ENCODE data around the gene ADAMTS10.
"Not testable (repeated sequence)": the region's sequence is repeated elsewhere in the genome, so short reads cannot be mapped to it uniquely, and the experiment has no call there.

The ADAMTS10 gene

GRCh38 chr19:8618751-8619150 lies 8.2 kb upstream of the ADAMTS10 start:
- no peaks in the 10 kb centered on the region for H3K36me3 ChIP-seq (ENCODE audit: control insufficient read depth, low read depth, low read length)
- no peaks in the 10 kb centered on the region for H3K4me1 ChIP-seq (ENCODE audit: control insufficient read depth, low read depth, low read length)
- no peak overlapping the region for H3K9ac ChIP-seq (ENCODE audit: low read length)
- no peaks in the 10 kb centered on the region for H3K9me3 ChIP-seq (ENCODE audit: control insufficient read depth, low read depth, low read length)
- H3K27me3 ChIP-seq (ENCODE audit: control insufficient read depth, insufficient read depth, low read length) = no peaks in the 10 kb centered on the region
- H3K4me3 ChIP-seq (ENCODE audit: low read length) = no peak overlapping the region
- no peak overlapping the region for H3K27ac ChIP-seq (ENCODE audit: low read length)

GRCh38 chr19:8617984-8618383 lies 7.5 kb upstream of the ADAMTS10 start:
- Histone ChIP-seq H3K9me3 (ENCODE audit: control insufficient read depth, low read depth, low read length) (no peaks in the 10 kb centered on the region), H3K4me1 (ENCODE audit: control insufficient read depth, low read depth, low read length) (no peaks in the 10 kb centered on the region), H3K36me3 (ENCODE audit: control insufficient read depth, low read depth, low read length) (no peaks in the 10 kb centered on the region), H3K4me3 (ENCODE audit: low read length) (no peak overlapping the region), H3K27me3 (ENCODE audit: control insufficient read depth, insufficient read depth, low read length) (no peaks in the 10 kb centered on the region), H3K9ac (ENCODE audit: low read length) (no peak overlapping the region), H3K27ac (ENCODE audit: low read length) (no peak overlapping the region)

GRCh38 chr19:8617325-8617724 lies 6.8 kb upstream of the ADAMTS10 start:
- not testable (repeated sequence) for H3K27me3 ChIP-seq (ENCODE audit: control insufficient read depth, insufficient read depth, low read length); H3K9me3 ChIP-seq (ENCODE audit: control insufficient read depth, low read depth, low read length); H3K4me3 ChIP-seq (ENCODE audit: low read length); H3K9ac ChIP-seq (ENCODE audit: low read length); H3K27ac ChIP-seq (ENCODE audit: low read length); H3K36me3 ChIP-seq (ENCODE audit: control insufficient read depth, low read depth, low read length); H3K4me1 ChIP-seq (ENCODE audit: control insufficient read depth, low read depth, low read length)

- H3K9ac ChIP-seq (ENCODE audit: low read length) = no peak overlapping the region
- H3K4me1 ChIP-seq (ENCODE audit: control insufficient read depth, low read depth, low read length) = no peaks in the 10 kb centered on the region
- no peak overlapping the region for H3K27ac ChIP-seq (ENCODE audit: low read length)
- H3K36me3 ChIP-seq (ENCODE audit: control insufficient read depth, low read depth, low read length) = no peaks in the 10 kb centered on the region
- H3K27me3 ChIP-seq (ENCODE audit: control insufficient read depth, insufficient read depth, low read length) = no peaks in the 10 kb centered on the region
- H3K9me3 ChIP-seq (ENCODE audit: control insufficient read depth, low read depth, low read length) = no peaks in the 10 kb centered on the region
- no peak overlapping the region for H3K4me3 ChIP-seq (ENCODE audit: low read length)
These were observed 6.3 kb upstream of the ADAMTS10 start for GRCh38 chr19:8616861-8617260.

GRCh38 chr19:8615813-8616596 lies 5.5 kb upstream of the ADAMTS10 start:
- H3K36me3 ChIP-seq (ENCODE audit: control insufficient read depth, low read depth, low read length) = no peaks in the 10 kb centered on the region
- no peaks in the 10 kb centered on the region for H3K27me3 ChIP-seq (ENCODE audit: control insufficient read depth, insufficient read depth, low read length)
- H3K4me3 ChIP-seq (ENCODE audit: low read length) = no peak overlapping the region
- no peak overlapping the region for H3K27ac ChIP-seq (ENCODE audit: low read length)
- no peak overlapping the region for H3K9ac ChIP-seq (ENCODE audit: low read length)
- no peaks in the 10 kb centered on the region for H3K9me3 ChIP-seq (ENCODE audit: control insufficient read depth, low read depth, low read length)
- H3K4me1 ChIP-seq (ENCODE audit: control insufficient read depth, low read depth, low read length) = peaks cover 5% of the 10 kb centered on the region

- Histone ChIP-seq H3K27ac (ENCODE audit: low read length) (no peak overlapping the region), H3K36me3 (ENCODE audit: control insufficient read depth, low read depth, low read length) (no peaks in the 10 kb centered on the region), H3K4me1 (ENCODE audit: control insufficient read depth, low read depth, low read length) (peaks cover 5% of the 10 kb centered on the region), H3K4me3 (ENCODE audit: low read length) (no peak overlapping the region), H3K9me3 (ENCODE audit: control insufficient read depth, low read depth, low read length) (no peaks in the 10 kb centered on the region), H3K27me3 (ENCODE audit: control insufficient read depth, insufficient read depth, low read length) (no peaks in the 10 kb centered on the region), H3K9ac (ENCODE audit: low read length) (no peak overlapping the region)
These were observed 4.5 kb upstream of the ADAMTS10 start for GRCh38 chr19:8615024-8615423.

GRCh38 chr19:8614455-8614854 lies 3.9 kb upstream of the ADAMTS10 start:
- H3K4me1 ChIP-seq (ENCODE audit: control insufficient read depth, low read depth, low read length) = peaks cover 5% of the 10 kb centered on the region
- no peaks in the 10 kb centered on the region for H3K36me3 ChIP-seq (ENCODE audit: control insufficient read depth, low read depth, low read length)
- no peak overlapping the region for H3K27ac ChIP-seq (ENCODE audit: low read length)
- no peak overlapping the region for H3K9ac ChIP-seq (ENCODE audit: low read length)
- no peaks in the 10 kb centered on the region for H3K27me3 ChIP-seq (ENCODE audit: control insufficient read depth, insufficient read depth, low read length)
- H3K9me3 ChIP-seq (ENCODE audit: control insufficient read depth, low read depth, low read length) = no peaks in the 10 kb centered on the region
- H3K4me3 ChIP-seq (ENCODE audit: low read length) = no peak overlapping the region

- Histone ChIP-seq H3K4me1 (ENCODE audit: control insufficient read depth, low read depth, low read length) (peaks cover 13% of the 10 kb centered on the region), H3K4me3 (ENCODE audit: low read length) (no peak overlapping the region), H3K27ac (ENCODE audit: low read length) (no peak overlapping the region), H3K36me3 (ENCODE audit: control insufficient read depth, low read depth, low read length) (no peaks in the 10 kb centered on the region), H3K9ac (ENCODE audit: low read length) (no peak overlapping the region), H3K27me3 (ENCODE audit: control insufficient read depth, insufficient read depth, low read length) (no peaks in the 10 kb centered on the region), H3K9me3 (ENCODE audit: control insufficient read depth, low read depth, low read length) (no peaks in the 10 kb centered on the region)
These were observed 2.3 kb upstream of the ADAMTS10 start for GRCh38 chr19:8612807-8613171.

GRCh38 chr19:8611877-8612806 lies 1.6 kb upstream of the ADAMTS10 start:
- Histone ChIP-seq H3K4me3 (ENCODE audit: low read length) (no peak overlapping the region), H3K27ac (ENCODE audit: low read length) (no peak overlapping the region), H3K36me3 (ENCODE audit: control insufficient read depth, low read depth, low read length) (no peaks in the 10 kb centered on the region), H3K9ac (ENCODE audit: low read length) (no peak overlapping the region), H3K4me1 (ENCODE audit: control insufficient read depth, low read depth, low read length) (peaks cover 13% of the 10 kb centered on the region), H3K9me3 (ENCODE audit: control insufficient read depth, low read depth, low read length) (no peaks in the 10 kb centered on the region), H3K27me3 (ENCODE audit: control insufficient read depth, insufficient read depth, low read length) (no peaks in the 10 kb centered on the region)

GRCh38 chr19:8611391-8611876 lies 919 bp upstream of the ADAMTS10 start:
- Histone ChIP-seq H3K9me3 (ENCODE audit: control insufficient read depth, low read depth, low read length) (no peaks in the 10 kb centered on the region), H3K27me3 (ENCODE audit: control insufficient read depth, insufficient read depth, low read length) (no peaks in the 10 kb centered on the region), H3K9ac (ENCODE audit: low read length) (no peak overlapping the region), H3K27ac (ENCODE audit: low read length) (no peak overlapping the region), H3K36me3 (ENCODE audit: control insufficient read depth, low read depth, low read length) (no peaks in the 10 kb centered on the region), H3K4me3 (ENCODE audit: low read length) (no peak overlapping the region), H3K4me1 (ENCODE audit: control insufficient read depth, low read depth, low read length) (peaks cover 13% of the 10 kb centered on the region)

GRCh38 chr19:8610936-8611300 lies 403 bp upstream of the ADAMTS10 start:
- H3K4me1 ChIP-seq (ENCODE audit: control insufficient read depth, low read depth, low read length) = peaks cover 13% of the 10 kb centered on the region
- no peak overlapping the region for H3K9ac ChIP-seq (ENCODE audit: low read length)
- H3K36me3 ChIP-seq (ENCODE audit: control insufficient read depth, low read depth, low read length) = no peaks in the 10 kb centered on the region
- H3K27ac ChIP-seq (ENCODE audit: low read length) = no peak overlapping the region
- H3K9me3 ChIP-seq (ENCODE audit: control insufficient read depth, low read depth, low read length) = no peaks in the 10 kb centered on the region
- H3K27me3 ChIP-seq (ENCODE audit: control insufficient read depth, insufficient read depth, low read length) = no peaks in the 10 kb centered on the region
- peak overlapping the region; percentile 85 for H3K4me3 ChIP-seq (ENCODE audit: low read length)

All from iPS-18a (cell line).